Measurements from ENCODE around the gene KIR2DL4.
"Not testable (repeated sequence)": the region's sequence is repeated elsewhere in the genome, so short reads cannot be mapped to it uniquely, and the experiment has no call there.

KIR2DL4 gene

DNA sequence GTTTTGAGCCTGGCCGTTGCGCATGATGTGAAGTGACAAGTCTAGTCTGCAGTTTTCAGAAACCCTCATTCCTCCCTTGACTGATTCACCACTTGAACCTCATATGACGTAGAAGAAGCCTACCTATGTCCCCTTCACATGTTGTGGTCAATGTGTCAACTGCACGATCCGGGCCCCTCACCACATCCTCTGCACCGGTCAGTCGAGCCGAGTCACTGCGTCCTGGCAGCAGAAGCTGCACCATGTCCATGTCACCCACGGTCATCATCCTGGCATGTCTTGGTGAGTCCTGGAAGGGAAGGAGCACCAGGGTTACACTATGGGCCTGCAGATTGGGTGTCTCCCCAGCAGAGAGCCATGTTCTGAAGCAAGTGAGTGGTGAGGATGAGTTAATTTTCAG, at the start of gene KIR2DL4:
Gene KIR2DL4 (plus strand): TSS at position 201 of the 400 bp plus-strand sequence. CDS start 42 bp downstream, at position 243.
- H3K4me3 ChIP-seq (ENCODE audit: control insufficient read depth, low read depth, low read length), result no peak within 1 kb of the TSS
- DNase-seq (ENCODE audit: low read depth), result no peak
- TF ChIP-seq, protein P1, sequence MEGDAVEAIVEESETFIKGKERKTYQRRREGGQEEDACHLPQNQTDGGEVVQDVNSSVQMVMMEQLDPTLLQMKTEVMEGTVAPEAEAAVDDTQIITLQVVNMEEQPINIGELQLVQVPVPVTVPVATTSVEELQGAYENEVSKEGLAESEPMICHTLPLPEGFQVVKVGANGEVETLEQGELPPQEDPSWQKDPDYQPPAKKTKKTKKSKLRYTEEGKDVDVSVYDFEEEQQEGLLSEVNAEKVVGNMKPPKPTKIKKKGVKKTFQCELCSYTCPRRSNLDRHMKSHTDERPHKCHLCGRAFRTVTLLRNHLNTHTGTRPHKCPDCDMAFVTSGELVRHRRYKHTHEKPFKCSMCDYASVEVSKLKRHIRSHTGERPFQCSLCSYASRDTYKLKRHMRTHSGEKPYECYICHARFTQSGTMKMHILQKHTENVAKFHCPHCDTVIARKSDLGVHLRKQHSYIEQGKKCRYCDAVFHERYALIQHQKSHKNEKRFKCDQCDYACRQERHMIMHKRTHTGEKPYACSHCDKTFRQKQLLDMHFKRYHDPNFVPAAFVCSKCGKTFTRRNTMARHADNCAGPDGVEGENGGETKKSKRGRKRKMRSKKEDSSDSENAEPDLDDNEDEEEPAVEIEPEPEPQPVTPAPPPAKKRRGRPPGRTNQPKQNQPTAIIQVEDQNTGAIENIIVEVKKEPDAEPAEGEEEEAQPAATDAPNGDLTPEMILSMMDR (IDR thresholded peaks at IDR 0.05; ENCODE audit: control insufficient read depth, insufficient read depth, low read depth, low read length, missing control alignments), result no peak

DNA sequence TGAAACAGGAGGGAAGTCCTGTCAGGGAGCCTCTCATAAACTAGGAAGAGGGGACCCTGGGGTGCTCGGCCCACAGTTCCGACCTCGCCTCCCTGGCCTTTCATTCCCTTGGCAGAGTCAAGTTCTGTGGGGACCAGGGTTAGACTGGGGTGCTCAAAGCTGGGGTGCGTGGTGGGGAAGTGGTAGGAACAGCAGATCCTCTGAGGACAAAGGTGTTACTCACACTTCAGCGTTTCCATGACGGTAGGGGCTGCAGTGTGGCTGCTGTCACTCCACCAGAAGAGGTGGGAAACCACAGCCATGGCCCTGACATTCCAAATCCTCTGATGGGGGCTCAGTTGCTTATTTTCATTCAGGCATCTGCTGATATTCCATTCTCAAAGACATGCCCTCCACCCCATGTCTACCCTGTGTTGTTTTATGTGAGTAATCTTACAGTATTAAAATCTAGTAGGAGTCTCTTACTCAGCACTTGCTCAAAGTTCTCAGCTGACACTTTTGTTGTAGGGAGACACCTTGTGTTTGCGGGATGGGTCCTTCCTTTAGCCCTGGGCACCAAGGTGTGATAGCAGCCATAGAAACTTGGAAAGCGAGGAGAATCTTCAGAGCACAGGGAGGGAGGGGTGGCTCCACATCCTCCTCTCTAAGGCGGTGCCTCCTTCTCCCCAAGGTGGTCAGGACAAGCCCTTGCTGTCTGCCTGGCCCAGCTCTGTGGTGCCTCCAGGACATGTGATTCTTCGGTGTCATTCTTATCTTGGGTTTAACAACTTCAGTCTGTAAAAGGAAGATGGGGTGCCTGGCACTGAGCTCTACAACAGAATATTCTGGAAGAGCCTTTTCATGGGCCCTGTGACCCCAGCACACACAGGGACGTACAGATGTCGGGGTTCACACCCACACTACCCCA, 47.0 kb upstream of the KIR2DL4 start:
- not testable (repeated sequence) for DNase-seq (ENCODE audit: low read depth); H3K4me3 ChIP-seq (ENCODE audit: control insufficient read depth, low read depth, low read length)

DNA sequence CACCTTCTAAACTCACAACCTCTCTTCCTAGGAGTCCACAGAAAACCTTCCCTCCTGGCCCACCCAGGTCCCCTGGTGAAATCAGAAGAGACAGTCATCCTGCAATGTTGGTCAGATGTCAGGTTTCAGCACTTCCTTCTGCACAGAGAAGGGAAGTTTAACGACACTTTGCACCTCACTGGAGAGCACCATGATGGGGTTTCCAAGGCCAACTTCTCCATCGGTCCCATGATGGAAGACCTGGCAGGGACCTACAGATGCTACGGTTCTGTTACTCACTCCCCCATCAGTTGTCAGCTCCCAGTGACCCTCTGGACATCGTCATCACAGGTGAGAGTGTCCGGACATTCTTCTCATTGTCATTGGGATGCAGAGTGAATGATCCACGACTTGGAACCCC, 44.8 kb upstream of the KIR2DL4 start:
- DNase-seq (ENCODE audit: low read depth); H3K4me3 ChIP-seq (ENCODE audit: control insufficient read depth, low read depth, low read length): not testable (repeated sequence)

DNA sequence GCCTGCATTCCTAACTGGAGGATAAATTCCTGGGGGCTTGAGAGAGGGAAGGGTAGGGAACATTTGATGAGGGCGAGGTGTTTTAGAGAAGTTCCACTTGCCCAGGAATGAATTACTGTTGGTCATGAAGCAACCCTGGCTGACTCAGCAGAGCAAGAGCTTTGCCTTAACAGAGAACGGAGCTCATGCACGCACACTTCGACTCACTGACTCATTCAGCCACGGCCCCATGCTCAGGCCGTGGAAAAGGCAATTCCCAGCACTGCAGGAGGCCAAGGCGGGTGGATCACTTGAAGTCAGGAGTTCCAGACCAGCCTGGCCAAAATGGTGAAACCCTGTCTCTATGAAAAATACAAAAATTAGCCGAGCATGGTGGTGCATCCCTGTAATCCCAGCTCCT, 39.2 kb upstream of the KIR2DL4 start:
- DNase-seq (ENCODE audit: low read depth); H3K4me3 ChIP-seq (ENCODE audit: control insufficient read depth, low read depth, low read length): not testable (repeated sequence)

DNA sequence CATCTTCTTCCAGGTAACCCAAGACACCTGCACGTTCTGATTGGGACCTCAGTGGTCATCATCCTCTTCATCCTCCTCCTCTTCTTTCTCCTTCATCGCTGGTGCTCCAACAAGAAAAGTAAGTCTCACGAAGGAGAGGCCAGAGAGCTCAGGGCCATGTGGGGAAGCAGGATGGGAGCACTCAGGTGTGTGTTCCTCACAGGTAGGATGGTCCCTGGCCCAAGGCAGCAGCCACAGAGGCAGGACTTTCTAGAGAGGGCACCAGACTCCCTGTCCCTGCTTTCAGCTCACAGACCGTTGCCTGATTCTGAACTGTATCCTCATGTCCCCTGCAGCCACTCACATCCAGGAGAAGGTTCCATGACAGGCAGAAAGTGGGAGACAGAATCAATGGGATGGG, 36.9 kb upstream of the KIR2DL4 start:
- not testable (repeated sequence) for DNase-seq (ENCODE audit: low read depth); H3K4me3 ChIP-seq (ENCODE audit: control insufficient read depth, low read depth, low read length)

DNA sequence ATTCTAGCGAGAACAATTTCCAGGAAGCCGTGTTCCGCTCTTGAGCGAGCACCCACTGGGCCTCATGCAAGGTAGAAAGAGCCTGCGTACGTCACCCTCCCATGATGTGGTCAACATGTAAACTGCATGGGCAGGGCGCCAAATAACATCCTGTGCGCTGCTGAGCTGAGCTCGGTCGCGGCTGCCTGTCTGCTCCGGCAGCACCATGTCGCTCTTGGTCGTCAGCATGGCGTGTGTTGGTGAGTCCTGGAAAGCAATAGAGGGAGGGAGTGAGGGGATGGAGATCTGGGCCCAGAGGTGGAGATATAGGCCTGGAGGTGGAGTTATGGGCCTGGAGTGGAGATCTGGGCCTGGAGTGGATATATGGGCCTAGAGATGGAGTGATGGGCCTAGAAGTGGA, 33.8 kb upstream of the KIR2DL4 start, which contains the start of gene KIR2DL1:
Gene KIR2DL1 (plus strand): TSS at position 148 of the 400 bp plus-strand sequence. CDS start 58 bp downstream, at position 206.
- H3K4me3 ChIP-seq (ENCODE audit: control insufficient read depth, low read depth, low read length); DNase-seq (ENCODE audit: low read depth): not testable (repeated sequence)

DNA sequence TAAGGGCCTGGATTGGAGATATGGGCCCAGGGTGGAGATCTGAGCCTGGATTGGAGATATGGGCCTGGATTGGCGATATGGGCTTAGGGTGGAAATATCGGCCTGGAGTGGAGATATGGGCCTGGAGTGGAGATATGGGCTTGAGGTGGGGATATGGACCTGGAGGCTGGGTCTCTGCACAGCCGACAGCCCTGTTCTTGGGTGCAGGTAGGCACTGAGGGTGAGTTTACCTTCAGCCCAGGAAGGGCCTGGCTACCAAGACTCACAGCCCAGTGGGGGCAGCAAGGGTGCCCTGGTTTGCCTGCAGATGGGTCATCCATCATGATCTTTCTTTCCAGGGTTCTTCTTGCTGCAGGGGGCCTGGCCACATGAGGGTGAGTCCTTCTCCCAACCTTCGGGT, 32.9 kb upstream of the KIR2DL4 start:
- not testable (repeated sequence) for DNase-seq (ENCODE audit: low read depth); H3K4me3 ChIP-seq (ENCODE audit: control insufficient read depth, low read depth, low read length)

DNA sequence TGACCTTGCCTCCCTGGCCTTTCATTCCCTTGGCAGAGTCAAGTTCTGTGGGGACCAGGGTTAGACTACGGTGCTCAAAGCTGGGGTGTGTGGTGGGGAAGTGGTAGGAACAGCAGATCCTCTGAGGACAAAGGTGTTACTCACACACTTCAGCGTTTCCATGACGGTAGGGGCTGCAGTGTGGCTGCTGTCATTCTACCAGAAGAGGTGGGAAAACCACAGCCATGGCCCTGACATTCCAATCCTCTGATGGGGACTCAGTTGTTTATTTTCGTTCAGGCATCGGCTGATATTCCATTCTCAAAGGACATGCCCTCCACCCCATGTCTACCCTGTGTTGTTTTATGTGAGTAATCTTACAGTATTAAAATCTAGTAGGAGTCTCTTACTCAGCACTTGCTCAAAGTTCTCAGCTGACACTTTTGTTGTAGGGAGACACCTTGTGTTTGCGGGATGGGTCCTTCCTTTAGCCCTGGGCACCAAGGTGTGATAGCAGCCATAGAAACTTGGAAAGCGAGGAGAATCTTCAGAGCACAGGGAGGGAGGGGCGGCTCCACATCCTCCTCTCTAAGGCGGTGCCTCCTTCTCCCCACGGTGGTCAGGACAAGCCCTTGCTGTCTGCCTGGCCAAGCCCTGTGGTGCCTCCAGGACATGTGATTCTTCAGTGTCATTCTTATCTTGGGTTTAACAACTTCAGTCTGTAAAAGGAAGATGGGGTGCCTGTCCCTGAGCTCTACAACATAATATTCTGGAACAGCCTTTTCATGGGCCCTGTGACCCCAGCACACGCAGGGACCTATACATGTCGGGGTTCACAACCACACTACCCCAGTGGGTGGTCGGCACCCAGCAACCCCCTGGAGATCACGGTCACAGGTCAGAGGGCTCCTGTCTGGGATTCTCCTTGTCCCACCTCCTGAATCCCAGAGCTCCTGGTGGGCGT, 32.1 kb upstream of the KIR2DL4 start:
- not testable (repeated sequence) for DNase-seq (ENCODE audit: low read depth); H3K4me3 ChIP-seq (ENCODE audit: control insufficient read depth, low read depth, low read length)

DNA sequence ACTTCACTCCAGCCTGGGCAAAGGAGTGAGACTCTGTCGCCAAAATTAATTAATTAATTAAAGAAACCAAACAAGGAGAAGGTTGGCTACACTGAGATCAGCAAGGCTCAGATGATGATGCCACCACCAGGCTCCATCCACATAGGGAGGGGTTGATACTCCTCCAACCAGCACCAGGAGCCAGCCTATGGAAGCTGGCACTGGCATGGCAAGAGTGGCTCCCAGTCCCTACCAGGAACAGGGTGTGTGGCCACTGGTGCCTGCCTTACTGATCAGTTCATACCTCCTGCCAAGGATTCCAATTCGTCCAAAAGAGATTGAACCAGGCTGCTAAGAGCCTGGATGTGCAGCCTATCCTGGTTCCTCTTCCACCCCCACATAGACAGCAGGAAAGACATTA, 30.7 kb upstream of the KIR2DL4 start:
- H3K4me3 ChIP-seq (ENCODE audit: control insufficient read depth, low read depth, low read length); DNase-seq (ENCODE audit: low read depth): not testable (repeated sequence)

DNA sequence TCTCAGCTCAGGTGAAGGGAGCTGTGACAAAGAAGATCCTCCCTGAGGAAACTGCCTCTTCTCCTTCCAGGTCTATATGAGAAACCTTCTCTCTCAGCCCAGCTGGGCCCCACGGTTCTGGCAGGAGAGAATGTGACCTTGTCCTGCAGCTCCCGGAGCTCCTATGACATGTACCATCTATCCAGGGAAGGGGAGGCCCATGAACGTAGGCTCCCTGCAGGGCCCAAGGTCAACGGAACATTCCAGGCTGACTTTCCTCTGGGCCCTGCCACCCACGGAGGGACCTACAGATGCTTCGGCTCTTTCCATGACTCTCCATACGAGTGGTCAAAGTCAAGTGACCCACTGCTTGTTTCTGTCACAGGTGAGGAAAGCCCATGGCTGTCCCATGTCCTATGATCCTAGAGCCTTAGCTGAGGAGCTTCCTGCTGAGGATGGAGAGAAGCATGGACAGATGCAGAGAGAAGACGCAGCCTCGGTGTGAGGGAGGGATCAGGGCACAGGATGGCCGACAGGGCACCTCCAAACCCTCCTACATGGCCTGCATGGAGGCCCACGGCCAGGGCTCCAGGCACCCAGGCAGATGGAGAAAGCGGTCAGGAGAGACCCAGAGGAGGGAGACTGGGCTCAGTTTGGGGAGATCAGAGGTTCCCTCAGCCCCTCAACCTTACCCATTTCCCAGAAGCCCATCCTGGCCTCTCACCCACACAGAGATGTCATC, 28.2 kb upstream of the KIR2DL4 start:
- H3K4me3 ChIP-seq (ENCODE audit: control insufficient read depth, low read depth, low read length); DNase-seq (ENCODE audit: low read depth): not testable (repeated sequence)

DNA sequence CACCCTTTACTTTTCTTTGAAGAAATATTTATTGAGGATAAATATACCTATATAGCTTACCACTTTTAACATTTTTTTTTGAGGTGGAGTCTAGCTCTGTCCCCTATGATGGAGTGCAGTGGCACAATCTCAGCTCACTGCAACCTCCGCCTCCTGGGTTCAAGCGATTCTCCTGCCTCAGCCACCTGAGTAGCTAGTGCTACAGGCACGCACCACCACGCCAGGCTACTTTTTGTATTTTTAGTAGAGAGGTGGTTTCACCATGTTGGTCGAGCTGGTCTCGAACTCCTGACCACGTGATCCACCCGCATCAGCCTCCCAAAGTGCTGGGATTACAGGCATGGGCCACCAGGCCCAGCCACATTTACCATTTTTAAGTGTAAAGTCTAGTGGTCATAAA, 27.6 kb upstream of the KIR2DL4 start:
- not testable (repeated sequence) for DNase-seq (ENCODE audit: low read depth); H3K4me3 ChIP-seq (ENCODE audit: control insufficient read depth, low read depth, low read length)

DNA sequence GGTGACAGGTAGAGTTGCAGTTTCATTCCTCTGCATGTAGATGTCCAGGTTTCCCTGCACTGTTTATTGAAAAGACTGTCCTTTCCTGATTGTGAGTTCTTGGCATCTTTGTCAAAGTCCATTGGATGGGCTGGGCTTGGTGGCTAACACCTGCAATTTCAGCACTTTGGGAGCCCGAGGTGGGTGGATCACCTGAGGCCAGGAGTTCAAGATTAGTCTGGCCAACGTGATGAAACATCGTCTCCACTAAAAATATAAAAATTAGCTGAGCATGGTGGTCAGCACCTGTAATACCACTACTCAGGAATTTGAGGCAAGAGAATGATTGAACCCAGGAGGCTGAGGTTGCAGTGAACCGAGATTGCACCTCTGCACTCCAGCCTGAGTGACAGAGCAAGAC, 25.6 kb upstream of the KIR2DL4 start:
- DNase-seq (ENCODE audit: low read depth); H3K4me3 ChIP-seq (ENCODE audit: control insufficient read depth, low read depth, low read length): not testable (repeated sequence)

DNA sequence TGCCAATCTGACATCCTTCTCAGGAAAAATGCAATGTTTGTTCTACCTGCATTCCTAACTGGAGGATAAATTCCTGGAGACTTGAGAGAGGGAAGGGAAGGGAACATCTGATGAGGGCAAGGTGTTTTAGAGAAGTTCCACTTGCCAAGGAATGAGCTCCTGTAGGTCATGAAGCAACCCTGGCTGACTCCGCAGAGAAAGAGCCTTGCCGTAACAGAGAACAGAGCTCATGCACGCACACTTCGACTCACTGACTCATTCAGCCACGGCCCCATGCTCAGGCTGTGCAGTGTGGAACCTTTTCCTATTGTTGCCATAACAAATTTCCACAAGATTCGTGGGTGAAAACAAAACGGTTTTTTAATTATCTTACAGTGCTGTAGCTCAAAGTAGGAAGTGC, 24.5 kb upstream of the KIR2DL4 start:
- DNase-seq (ENCODE audit: low read depth); H3K4me3 ChIP-seq (ENCODE audit: control insufficient read depth, low read depth, low read length): not testable (repeated sequence)

DNA sequence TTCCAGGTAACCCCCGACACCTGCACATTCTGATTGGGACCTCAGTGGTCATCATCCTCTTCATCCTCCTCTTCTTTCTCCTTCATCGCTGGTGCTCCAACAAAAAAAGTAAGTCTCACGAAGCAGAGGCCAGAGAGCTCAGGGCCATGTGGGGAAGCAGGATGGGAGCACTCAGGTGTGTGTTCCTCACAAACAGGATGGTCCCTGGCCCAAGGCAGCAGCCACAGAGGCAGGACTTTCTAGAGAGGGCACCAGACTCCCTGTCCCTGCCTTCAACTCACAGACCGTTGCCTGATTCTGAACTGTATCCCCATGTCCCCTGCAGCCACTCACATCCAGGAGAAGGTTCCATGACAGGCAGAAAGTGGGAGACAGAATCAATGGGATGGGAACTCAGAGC, 20.5 kb upstream of the KIR2DL4 start:
- DNase-seq (ENCODE audit: low read depth); H3K4me3 ChIP-seq (ENCODE audit: control insufficient read depth, low read depth, low read length): not testable (repeated sequence)

DNA sequence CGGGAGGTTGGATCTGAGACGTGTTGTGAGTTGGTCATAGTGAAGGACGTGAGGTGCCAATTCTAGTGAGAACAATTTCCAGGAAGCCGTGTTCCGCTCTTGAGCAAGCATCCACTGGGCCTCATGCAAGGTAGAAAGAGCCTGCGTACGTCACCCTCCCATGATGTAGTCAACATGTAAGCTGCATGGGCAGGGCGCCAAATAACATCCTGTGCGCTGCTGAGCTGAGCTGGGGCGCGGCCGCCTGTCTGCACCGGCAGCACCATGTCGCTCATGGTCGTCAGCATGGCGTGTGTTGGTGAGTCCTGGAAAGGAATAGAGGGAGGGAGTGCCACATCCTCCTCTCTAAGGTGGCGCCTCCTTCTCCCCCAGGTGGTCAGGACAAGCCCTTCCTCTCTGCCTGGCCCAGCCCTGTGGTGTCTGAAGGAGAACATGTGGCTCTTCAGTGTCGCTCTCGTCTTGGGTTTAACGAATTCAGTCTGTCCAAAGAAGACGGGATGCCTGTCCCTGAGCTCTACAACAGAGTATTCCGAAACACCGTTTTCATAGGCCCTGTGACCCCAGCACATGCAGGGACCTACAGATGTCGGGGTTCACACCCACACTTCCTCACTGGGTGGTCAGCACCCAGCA, 17.2 kb upstream of the KIR2DL4 start:
- DNase-seq (ENCODE audit: low read depth), result not testable (repeated sequence)

DNA sequence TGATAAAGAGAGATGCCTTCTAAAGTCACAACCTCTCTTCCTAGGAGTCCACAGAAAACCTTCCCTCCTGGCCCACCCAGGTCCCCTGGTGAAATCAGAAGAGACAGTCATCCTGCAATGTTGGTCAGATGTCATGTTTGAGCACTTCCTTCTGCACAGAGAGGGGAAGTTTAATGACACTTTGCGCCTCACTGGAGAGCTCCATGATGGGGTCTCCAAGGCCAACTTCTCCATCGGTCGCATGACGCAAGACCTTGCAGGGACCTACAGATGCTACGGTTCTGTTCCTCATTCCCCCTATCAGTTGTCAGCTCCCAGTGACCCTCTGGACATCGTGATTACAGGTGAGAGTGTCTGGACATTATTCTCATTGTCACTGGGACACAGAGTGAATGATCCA, 15.3 kb upstream of the KIR2DL4 start:
- DNase-seq (ENCODE audit: low read depth); H3K4me3 ChIP-seq (ENCODE audit: control insufficient read depth, low read depth, low read length): not testable (repeated sequence)

More for the DNA sequence above, 17.2 kb upstream of the KIR2DL4 start:
- H3K4me3 ChIP-seq (ENCODE audit: control insufficient read depth, low read depth, low read length), result not testable (repeated sequence)

All from AG09309 (cell line).